CD14-positive monocyte (primary cell): ENCODE measurements around the gene KIAA0319L. TPM values are rescaled to one million over a fixed set of nuclear protein-coding genes. Genes with fewer than 3 reads are reported as not detected.
A peak's percentile ranks its signal among the peaks of the same experiment; 100 is the strongest.

Source experiments
- DNase-seq, 3 donors: peaks; one replicate each; pipeline ENCODE4 v3.0.0-alpha.2; 2011 to 2022
- H2AFZ ChIP-seq: 2 replicates; pipeline ENCODE4 v1.6.0; 2012; ENCODE audit warnings: mild to moderate bottlenecking, low read depth, low read length, inconsistent platforms; ENCODE audit not compliant: insufficient read depth, poor library complexity, severe bottlenecking
- H3K27ac ChIP-seq, 2 donors: 1 replicate in 1 of 2; 2 replicates in 1 of 2; pipeline ENCODE4 v1.5.1; 2012 to 2013; ENCODE audit warnings: low read length in 2 of 2, control low read depth in 1 of 2, inconsistent platforms in 1 of 2, low read depth in 1 of 2, mild to moderate bottlenecking in 1 of 2
- H3K27me3 ChIP-seq, 2 donors: one replicate each; pipeline versions ENCODE4 v1.6.0 to v1.6.1; 2011 to 2013; ENCODE audit warnings: low read length in 2 of 2; ENCODE audit not compliant: control insufficient read depth in 2 of 2, insufficient read depth in 2 of 2
- H3K36me3 ChIP-seq, 2 donors: replicated peaks in 1 of 2; 1 replicate in 1 of 2; 2 replicates in 1 of 2; pipeline versions ENCODE4 v1.5.1 to v1.6.1; 2012 to 2013; ENCODE audit warnings: low read length in 2 of 2, control low read depth in 1 of 2, inconsistent platforms in 1 of 2, mild to moderate bottlenecking in 1 of 2; ENCODE audit not compliant: insufficient read depth in 2 of 2, control insufficient read depth in 1 of 2
- H3K4me1 ChIP-seq, 2 donors: 1 replicate in 1 of 2; 2 replicates in 1 of 2; pipeline versions ENCODE4 v1.5.1 to v1.6.1; 2012 to 2013; ENCODE audit warnings: low read length in 2 of 2, control low read depth in 1 of 2, inconsistent platforms in 1 of 2, mild to moderate bottlenecking in 1 of 2, moderate library complexity in 1 of 2; ENCODE audit not compliant: insufficient read depth in 2 of 2, control insufficient read depth in 1 of 2
- H3K4me2 ChIP-seq: replicated peaks from 2 replicates; pipeline ENCODE3; 2012; ENCODE audit warnings: low read length, moderate library complexity, mild to moderate bottlenecking; ENCODE audit not compliant: poor library complexity, severe bottlenecking; ENCODE audit errors: extremely low read depth
- H3K4me3 ChIP-seq, 3 experiments: fragments of 200-600 bp in 1 of 3; sonication (generic) in 1 of 3; replicated peaks in 1 of 3; 1 replicate in 2 of 3; 2 replicates in 1 of 3; pipeline ENCODE4 v1.5.1; 2011 to 2013; ENCODE audit warnings: low read length in 3 of 3, mild to moderate bottlenecking in 3 of 3, control low read depth in 2 of 3, low read depth in 2 of 3, inconsistent platforms in 1 of 3, moderate library complexity in 1 of 3
- H3K79me2 ChIP-seq: 2 replicates; pipeline ENCODE4 v1.6.0; 2012; ENCODE audit warnings: mild to moderate bottlenecking, control low read depth, inconsistent platforms, low read length, moderate library complexity; ENCODE audit not compliant: insufficient read depth
- H3K9ac ChIP-seq: 2 replicates; pipeline ENCODE4 v1.6.0; 2017; ENCODE audit warnings: low read length, mild to moderate bottlenecking; ENCODE audit not compliant: insufficient read depth, poor library complexity, severe bottlenecking
- H3K9me3 ChIP-seq, 2 donors: replicated peaks in 1 of 2; 1 replicate in 1 of 2; 2 replicates in 1 of 2; pipeline versions ENCODE4 v1.5.1 to v1.6.1; 2012 to 2013; ENCODE audit warnings: low read length in 2 of 2, control low read depth in 1 of 2; ENCODE audit not compliant: control insufficient read depth in 1 of 2, insufficient read depth in 1 of 2
- H4K20me1 ChIP-seq: 2 replicates; pipeline ENCODE4 v1.6.0; 2012; ENCODE audit warnings: mild to moderate bottlenecking, low read length, control low read depth, moderate library complexity; ENCODE audit not compliant: insufficient read depth
- H3K27ac Mint-ChIP-seq, 7 donors: one replicate each; pipeline ENCODE4 v1.8.0; 2020; ENCODE audit warnings: mild to moderate bottlenecking in 7 of 7, mixed read lengths in 7 of 7, moderate library complexity in 6 of 7, inconsistent platforms in 2 of 7
- H3K27me3 Mint-ChIP-seq, 3 donors: one replicate each; pipeline ENCODE4 v1.8.0; 2021 to 2022; ENCODE audit warnings: low read depth in 3 of 3, mild to moderate bottlenecking in 3 of 3, mixed read lengths in 3 of 3, moderate library complexity in 3 of 3, inconsistent platforms in 1 of 3
- H3K36me3 Mint-ChIP-seq, 2 donors: one replicate each; pipeline ENCODE4 v1.8.0; 2020; ENCODE audit warnings: mixed read lengths in 2 of 2, inconsistent platforms in 1 of 2, mild to moderate bottlenecking in 1 of 2
- H3K4me1 Mint-ChIP-seq: one replicate; pipeline ENCODE4 v1.8.0; 2020; ENCODE audit warnings: mild to moderate bottlenecking, mixed read lengths
- H3K4me3 Mint-ChIP-seq, 2 donors: one replicate each; pipeline ENCODE4 v1.8.0; 2020; ENCODE audit warnings: mild to moderate bottlenecking in 2 of 2, mixed read lengths in 2 of 2, moderate library complexity in 1 of 2
- H3K9me3 Mint-ChIP-seq, 7 donors: one replicate each; pipeline ENCODE4 v1.8.0; 2020 to 2022; ENCODE audit warnings: mixed read lengths in 7 of 7, mild to moderate bottlenecking in 6 of 7, moderate library complexity in 6 of 7, inconsistent platforms in 2 of 7
- WGBS: methylation state at CpG from one replicate; pipeline ENCODE4 v1.1.5; 2013; ENCODE audit warnings: missing lambda C conversion rate; ENCODE audit not compliant: insufficient coverage; 5-methylcytosine and 5-hydroxymethylcytosine counted together
- intact Hi-C, 2 donors: fragments of 100-400 bp; cut with micrococcal nuclease; formaldehyde crosslinking; loops; one replicate each; pipeline versions ENCODE4 v1.15.0 to v1.15.1; 2023
- polyA plus RNA-seq, 3 donors: library from polyadenylated mRNA; depleted of rRNA in 1 of 3; unstranded in 2 of 3; stranded (reverse) in 1 of 3; fragments of 300-500 nt in 2 of 3; fragments of >200 nt in 1 of 3; fragmentation: Illumina TruSeq in 2 of 3; gene quantifications; 1 replicate in 2 of 3; 2 replicates in 1 of 3; pipeline ENCODE4 v1.2.3, GENCODE V29; 2012 to 2021
- TF ChIP-seq, protein P1 (sequence below): fragments of 200-600 bp; IDR thresholded peaks from one replicate; pipeline ENCODE4 v1.8.0; 2022; ENCODE audit warnings: antibody characterized with exemption, mild to moderate bottlenecking

KIAA0319L gene
- polyA plus RNA-seq, 3 donors = 20.6 to 75.3 (median 28.6) TPM

DNA sequence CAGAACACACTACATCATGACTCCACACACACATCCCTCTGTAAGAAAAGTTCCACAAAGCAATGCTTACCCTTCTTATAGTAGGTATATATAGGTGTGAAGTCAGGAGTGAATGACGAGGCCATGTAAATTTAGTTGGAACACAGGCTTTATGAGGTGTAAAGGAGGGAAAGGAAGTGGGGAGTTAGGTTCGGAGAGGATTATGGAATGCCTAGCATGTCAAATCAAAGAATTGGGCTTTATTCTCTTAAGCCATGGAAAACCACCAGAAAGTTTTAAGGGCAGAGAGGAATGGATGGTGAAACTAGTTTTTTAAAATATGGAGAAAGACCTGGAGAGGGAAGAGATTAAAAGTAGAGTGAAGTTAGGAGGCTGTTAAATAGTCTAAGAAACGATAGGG lies 42.2 kb upstream of the KIAA0319L start:
- intact Hi-C loops = no loop called here
- Histone ChIP-seq H3K36me3 (peaks cover 35 to 61% of the 10 kb centered on the region in 2 donors), H4K20me1 (no peaks in the 10 kb centered on the region), H3K9ac (no peak overlapping the region), H3K4me1 (no peaks in the 10 kb centered on the region), H2AFZ (no peak overlapping the region), H3K4me3 (no peak overlapping the region), H3K9me3 (no peaks in the 10 kb centered on the region), H3K27me3 (no peaks in the 10 kb centered on the region), H3K4me2 (no peak overlapping the region), H3K79me2 (no peaks in the 10 kb centered on the region), H3K27ac (no peak overlapping the region)
- Mint-ChIP-seq H3K27ac (no peak overlapping the region), H3K4me1 (no peaks in the 10 kb centered on the region), H3K4me3 (no peak overlapping the region), H3K9me3 (no peaks in the 10 kb centered on the region), H3K36me3 (peaks cover 45% of the 10 kb centered on the region in 2 donors), H3K27me3 (no peaks in the 10 kb centered on the region)
- DNase-seq = no peak
- TF ChIP-seq, protein P1, sequence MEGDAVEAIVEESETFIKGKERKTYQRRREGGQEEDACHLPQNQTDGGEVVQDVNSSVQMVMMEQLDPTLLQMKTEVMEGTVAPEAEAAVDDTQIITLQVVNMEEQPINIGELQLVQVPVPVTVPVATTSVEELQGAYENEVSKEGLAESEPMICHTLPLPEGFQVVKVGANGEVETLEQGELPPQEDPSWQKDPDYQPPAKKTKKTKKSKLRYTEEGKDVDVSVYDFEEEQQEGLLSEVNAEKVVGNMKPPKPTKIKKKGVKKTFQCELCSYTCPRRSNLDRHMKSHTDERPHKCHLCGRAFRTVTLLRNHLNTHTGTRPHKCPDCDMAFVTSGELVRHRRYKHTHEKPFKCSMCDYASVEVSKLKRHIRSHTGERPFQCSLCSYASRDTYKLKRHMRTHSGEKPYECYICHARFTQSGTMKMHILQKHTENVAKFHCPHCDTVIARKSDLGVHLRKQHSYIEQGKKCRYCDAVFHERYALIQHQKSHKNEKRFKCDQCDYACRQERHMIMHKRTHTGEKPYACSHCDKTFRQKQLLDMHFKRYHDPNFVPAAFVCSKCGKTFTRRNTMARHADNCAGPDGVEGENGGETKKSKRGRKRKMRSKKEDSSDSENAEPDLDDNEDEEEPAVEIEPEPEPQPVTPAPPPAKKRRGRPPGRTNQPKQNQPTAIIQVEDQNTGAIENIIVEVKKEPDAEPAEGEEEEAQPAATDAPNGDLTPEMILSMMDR = no peak
- 93% methylated on average over 3 of the region's 3 CpGs for WGBS

DNA sequence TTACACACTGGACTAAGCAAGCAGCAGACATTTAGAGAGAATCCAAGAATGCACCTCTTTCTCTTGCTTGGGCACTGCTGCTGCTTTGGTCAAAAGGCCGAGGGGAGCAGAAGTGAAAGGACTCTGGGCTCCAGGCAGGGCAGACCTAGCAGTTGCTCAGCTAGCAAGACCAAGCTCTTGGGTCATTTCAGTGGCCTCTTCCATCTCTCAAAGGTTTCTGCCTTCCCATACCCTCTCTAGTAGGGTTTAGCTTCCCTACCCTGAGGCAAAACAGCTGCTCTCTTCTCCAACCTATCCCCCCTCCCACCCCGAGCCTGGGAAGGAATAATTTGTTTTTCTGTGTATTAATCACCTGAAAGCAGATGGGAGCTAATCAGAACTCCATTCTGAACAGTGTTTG lies 41.7 kb upstream of the KIAA0319L start:
- Mint-ChIP-seq H3K9me3 (no peaks in the 10 kb centered on the region), H3K36me3 (peaks cover 41 to 43% of the 10 kb centered on the region in 2 donors), H3K27ac (peak overlapping the region in 2 of 7 donors; percentile 51 to 58), H3K4me3 (no peak overlapping the region), H3K27me3 (no peaks in the 10 kb centered on the region), H3K4me1 (no peaks in the 10 kb centered on the region)
- H4K20me1 ChIP-seq = no peaks in the 10 kb centered on the region
- no peaks in the 10 kb centered on the region for H3K4me1 ChIP-seq
- no peaks in the 10 kb centered on the region for H3K9me3 ChIP-seq
- no peak overlapping the region for H3K4me2 ChIP-seq
- DNase-seq = no peak
- intact Hi-C loops = no loop called here
- H3K4me3 ChIP-seq = no peak overlapping the region
- 100% methylated on average over 1 of the region's 2 CpGs for WGBS
- H3K27me3 ChIP-seq = no peaks in the 10 kb centered on the region
- peaks cover 30 to 60% of the 10 kb centered on the region in 2 donors for H3K36me3 ChIP-seq
- H3K27ac ChIP-seq = no peak overlapping the region
- H2AFZ ChIP-seq = no peak overlapping the region
- H3K9ac ChIP-seq = no peak overlapping the region
- TF ChIP-seq, protein P1 = no peak
- H3K79me2 ChIP-seq = no peaks in the 10 kb centered on the region
